T-helper 2 cell treated with Interferon-gamma antibody and Interleukin-4, amounts not matched to agents 5 μg/mL and 100 μg/mL, for 36 hours (primary cell): Measurements from ENCODE around the gene TMOD1.

Experiments used
- DNase-seq: peaks from one replicate; pipeline ENCODE4 v3.0.0; 2021; ENCODE audit warnings: low spot score
- H3K27ac Mint-ChIP-seq: one replicate; pipeline ENCODE4 v1.8.0; 2021; ENCODE audit warnings: mild to moderate bottlenecking, mixed read lengths
- H3K27me3 Mint-ChIP-seq: one replicate; pipeline ENCODE4 v1.8.0; 2021; ENCODE audit warnings: low read depth, mixed read lengths
- H3K36me3 Mint-ChIP-seq: one replicate; pipeline ENCODE4 v1.8.0; 2021; ENCODE audit warnings: low read depth, mixed read lengths
- H3K4me1 Mint-ChIP-seq: one replicate; pipeline ENCODE4 v1.8.0; 2021; ENCODE audit warnings: low read depth, mixed read lengths
- H3K4me3 Mint-ChIP-seq: one replicate; pipeline ENCODE4 v1.8.0; 2022; ENCODE audit warnings: mild to moderate bottlenecking, moderate library complexity, mixed read lengths
- H3K9me3 Mint-ChIP-seq: one replicate; pipeline ENCODE4 v1.8.0; 2021; ENCODE audit warnings: mixed read lengths

TMOD1 gene

GRCh38 chr9:97632985-97633858 is 131.8 kb downstream of the TMOD1 start, which contains the start of the genes NCBP1 and TSTD2:
Gene NCBP1, plus strand, starts transcription at chr9:97633821. Its CDS starts 61 bp downstream, at chr9:97633882.
Gene TSTD2, minus strand, starts transcription at chr9:97633368. Its CDS starts 5,806 bp downstream, at chr9:97627562.
- peaks cover 14% of the 10 kb centered on the region for H3K36me3 Mint-ChIP-seq
- H3K27ac Mint-ChIP-seq: peak within 1 kb of the TSS; percentile 99
- H3K4me1 Mint-ChIP-seq: peaks cover 40% of the 10 kb centered on the region
- no peaks in the 10 kb centered on the region for H3K27me3 Mint-ChIP-seq
- H3K4me3 Mint-ChIP-seq: peak within 1 kb of the TSS; percentile 95
- DNase-seq: peak; percentile 97
- H3K9me3 Mint-ChIP-seq: no peaks in the 10 kb centered on the region

GRCh38 chr9:97633859-97634490 is 132.5 kb downstream of the TMOD1 start:
- DNase-seq: no peak
- H3K27me3 Mint-ChIP-seq: no peaks in the 10 kb centered on the region
- peaks cover 14% of the 10 kb centered on the region for H3K36me3 Mint-ChIP-seq
- peak overlapping the region; percentile 95 for H3K4me3 Mint-ChIP-seq
- peaks cover 44% of the 10 kb centered on the region for H3K4me1 Mint-ChIP-seq
- no peaks in the 10 kb centered on the region for H3K9me3 Mint-ChIP-seq
- H3K27ac Mint-ChIP-seq: peak overlapping the region; percentile 99

GRCh38 chr9:97635026-97635425 is 133.6 kb downstream of the TMOD1 start:
- Mint-ChIP-seq H3K27me3 (no peaks in the 10 kb centered on the region), H3K36me3 (peaks cover 14% of the 10 kb centered on the region), H3K4me3 (peak overlapping the region; percentile 95), H3K4me1 (peaks cover 47% of the 10 kb centered on the region), H3K9me3 (no peaks in the 10 kb centered on the region), H3K27ac (peak overlapping the region; percentile 99)
- no peak for DNase-seq

GRCh38 chr9:97636903-97637302 is 135.4 kb downstream of the TMOD1 start:
- DNase-seq: no peak
- Mint-ChIP-seq H3K27me3 (no peaks in the 10 kb centered on the region), H3K4me3 (peak overlapping the region; percentile 43), H3K4me1 (peaks cover 47% of the 10 kb centered on the region), H3K36me3 (peaks cover 22% of the 10 kb centered on the region), H3K9me3 (no peaks in the 10 kb centered on the region), H3K27ac (no peak overlapping the region)

GRCh38 chr9:97638666-97639065 is 137.2 kb downstream of the TMOD1 start:
- Mint-ChIP-seq H3K9me3 (no peaks in the 10 kb centered on the region), H3K36me3 (peaks cover 27% of the 10 kb centered on the region), H3K27ac (no peak overlapping the region), H3K27me3 (no peaks in the 10 kb centered on the region), H3K4me3 (no peak overlapping the region), H3K4me1 (peaks cover 44% of the 10 kb centered on the region)
- no peak for DNase-seq

GRCh38 chr9:97640325-97640724 is 138.9 kb downstream of the TMOD1 start:
- Mint-ChIP-seq H3K9me3 (no peaks in the 10 kb centered on the region), H3K4me3 (no peak overlapping the region), H3K27ac (no peak overlapping the region), H3K36me3 (peaks cover 30% of the 10 kb centered on the region), H3K4me1 (peaks cover 34% of the 10 kb centered on the region), H3K27me3 (no peaks in the 10 kb centered on the region)
- no peak for DNase-seq

- Mint-ChIP-seq H3K36me3 (peaks cover 40% of the 10 kb centered on the region), H3K9me3 (no peaks in the 10 kb centered on the region), H3K4me3 (no peak overlapping the region), H3K27me3 (no peaks in the 10 kb centered on the region), H3K4me1 (peaks cover 7% of the 10 kb centered on the region), H3K27ac (no peak overlapping the region)
- DNase-seq: no peak
These were observed 144.3 kb downstream of the TMOD1 start for GRCh38 chr9:97645720-97646119.

GRCh38 chr9:97647996-97648395 is 146.5 kb downstream of the TMOD1 start:
- no peak for DNase-seq
- Mint-ChIP-seq H3K27ac (no peak overlapping the region), H3K9me3 (no peaks in the 10 kb centered on the region), H3K27me3 (no peaks in the 10 kb centered on the region), H3K4me3 (no peak overlapping the region), H3K4me1 (peaks cover 12% of the 10 kb centered on the region), H3K36me3 (peaks cover 50% of the 10 kb centered on the region)
